SK-N-MC (cell line): ENCODE results near the gene SETD1B.

Experiments used
- DNase-seq: peaks from one replicate; pipeline ENCODE4 v3.0.0-alpha.2; 2011; ENCODE audit warnings: low read depth, low spot score
- H3K27ac ChIP-seq: fragments of 200-600 bp; sonication (generic); 2 replicates; pipeline ENCODE4 v1.5.1; 2016; ENCODE audit warnings: mixed run types
- H3K36me3 ChIP-seq: fragments of 200-600 bp; sonication (generic); 2 replicates; pipeline ENCODE4 v1.6.1; 2017; ENCODE audit warnings: antibody characterized with exemption, low read length, mixed read lengths; ENCODE audit not compliant: insufficient read depth
- H3K4me3 ChIP-seq: fragments of 200-600 bp; sonication (generic); 2 replicates; pipeline ENCODE4 v1.5.1; 2016
- H3K9ac ChIP-seq: fragments of 200-600 bp; sonication (generic); 2 replicates; pipeline ENCODE4 v1.8.0; 2017; ENCODE audit warnings: mixed run types, mixed read lengths; ENCODE audit not compliant: insufficient read length
- H3K9me3 ChIP-seq: fragments of 200-600 bp; sonication (generic); 2 replicates; pipeline ENCODE4 v1.6.1; 2017; ENCODE audit warnings: low read depth, mild to moderate bottlenecking, antibody characterized with exemption, low read length, moderate library complexity, mixed read lengths
- EZH2 ChIP-seq: fragments of 200-600 bp; sonication (generic); IDR thresholded peaks from one replicate; pipeline ENCODE4 v1.6.1; 2017; ENCODE audit warnings: antibody characterized with exemption
- FOXP2 ChIP-seq: optimal IDR thresholded peaks from 2 replicates; pipeline ENCODE3; 2011; ENCODE audit warnings: mild to moderate bottlenecking, moderate library complexity; ENCODE audit not compliant: insufficient read depth; ENCODE audit errors: extremely low read length, control extremely low read depth
- POLR2AphosphoS5 ChIP-seq: IDR thresholded peaks from 2 replicates; pipeline ENCODE4 v1.6.1; 2012; ENCODE audit warnings: mild to moderate bottlenecking, low read depth, low read length, borderline replicate concordance

SETD1B gene

DNA sequence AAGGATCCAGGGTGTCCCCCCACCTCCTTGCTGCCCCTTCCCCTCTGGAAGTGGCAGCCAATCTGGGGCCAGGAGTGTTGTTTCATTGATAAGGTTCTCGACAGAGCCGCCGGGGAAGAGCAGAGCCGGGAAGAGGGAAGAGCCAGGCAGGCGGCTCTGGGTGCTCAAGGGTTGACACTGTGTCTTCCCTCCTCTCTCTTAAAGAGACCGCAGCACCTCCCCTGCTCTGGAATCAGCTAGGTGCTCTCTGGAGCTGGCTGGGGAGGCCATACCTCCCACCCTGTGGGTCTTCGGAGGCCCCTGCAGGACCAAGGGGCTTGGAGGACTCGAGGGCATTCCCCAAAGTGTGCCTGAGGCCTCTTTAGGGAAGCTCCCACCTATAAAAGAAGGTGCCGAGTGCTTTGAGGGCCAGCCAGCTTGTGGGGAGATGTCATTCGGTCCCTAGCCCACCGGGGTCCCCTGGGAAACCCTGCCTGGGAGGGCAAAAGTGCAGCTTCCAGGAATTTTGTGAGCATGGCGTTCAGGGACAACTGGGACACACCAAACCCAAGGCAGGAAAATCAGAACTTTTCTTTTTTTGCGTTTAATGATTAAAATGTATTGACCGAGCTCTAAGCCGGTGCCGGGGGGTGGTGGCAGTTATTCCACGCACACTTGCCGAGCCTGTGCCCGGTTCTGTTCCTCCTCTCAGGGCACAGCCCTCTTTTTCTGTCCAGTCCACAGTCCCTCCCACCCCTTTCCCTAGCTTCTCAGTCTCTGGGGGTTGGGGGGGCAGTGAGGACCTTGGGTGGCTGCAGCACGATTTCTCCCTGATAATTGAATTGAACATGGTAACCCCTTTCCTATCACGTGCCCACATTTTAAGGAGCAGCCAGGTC lies 3.0 kb downstream of the SETD1B start:
- Histone ChIP-seq H3K36me3 (peaks cover 32% of the 10 kb centered on the region), H3K4me3 (peak overlapping the region; percentile 95), H3K9ac (peak overlapping the region; percentile 22), H3K9me3 (no peaks in the 10 kb centered on the region), H3K27ac (peak overlapping the region; percentile 42; the same call in 1 of the 2 replicates)
- no peak for DNase-seq
- TF ChIP-seq EZH2 (no peak), POLR2AphosphoS5 (no peak), FOXP2 (no peak)

DNA sequence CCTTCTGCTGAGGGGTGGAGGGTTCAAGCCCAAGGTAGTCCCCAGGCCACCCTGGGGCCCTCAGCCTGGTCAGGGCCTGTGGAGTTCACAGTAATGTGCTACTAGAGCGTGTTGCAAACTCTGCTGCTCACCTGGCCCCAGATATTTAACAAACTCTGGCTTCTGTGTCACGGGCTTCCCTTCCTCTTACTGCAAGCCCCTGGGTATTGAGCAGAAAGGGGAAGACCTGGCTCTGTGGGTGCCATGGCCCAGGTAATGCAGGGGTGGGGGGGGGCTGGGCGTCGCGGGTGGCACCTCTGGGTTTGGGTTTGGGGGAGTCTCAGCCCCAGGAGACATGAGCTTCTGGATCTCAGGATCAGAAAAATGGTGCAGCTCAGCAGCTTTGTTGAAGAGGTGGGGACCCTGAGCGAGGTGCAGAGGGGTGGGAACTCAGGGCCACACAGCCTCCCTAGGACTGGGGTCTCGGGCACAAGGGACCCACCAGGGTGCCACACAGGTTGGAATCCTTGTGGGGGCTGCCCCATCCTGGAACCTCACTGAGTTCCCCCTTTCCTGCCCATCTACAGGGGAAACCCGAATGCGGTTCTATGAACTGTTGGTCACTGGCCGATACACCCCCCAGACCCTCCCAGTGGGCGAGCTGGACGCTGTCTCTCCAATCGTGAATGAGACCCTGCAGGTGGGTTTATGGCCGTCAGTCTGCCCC lies 4.0 kb downstream of the SETD1B start:
- DNase-seq: no peak
- Histone ChIP-seq H3K36me3 (peaks cover 37% of the 10 kb centered on the region), H3K9ac (no peak overlapping the region), H3K4me3 (no peak overlapping the region), H3K27ac (no peak overlapping the region), H3K9me3 (no peaks in the 10 kb centered on the region)
- TF ChIP-seq EZH2 (no peak), FOXP2 (no peak), POLR2AphosphoS5 (no peak)

DNA sequence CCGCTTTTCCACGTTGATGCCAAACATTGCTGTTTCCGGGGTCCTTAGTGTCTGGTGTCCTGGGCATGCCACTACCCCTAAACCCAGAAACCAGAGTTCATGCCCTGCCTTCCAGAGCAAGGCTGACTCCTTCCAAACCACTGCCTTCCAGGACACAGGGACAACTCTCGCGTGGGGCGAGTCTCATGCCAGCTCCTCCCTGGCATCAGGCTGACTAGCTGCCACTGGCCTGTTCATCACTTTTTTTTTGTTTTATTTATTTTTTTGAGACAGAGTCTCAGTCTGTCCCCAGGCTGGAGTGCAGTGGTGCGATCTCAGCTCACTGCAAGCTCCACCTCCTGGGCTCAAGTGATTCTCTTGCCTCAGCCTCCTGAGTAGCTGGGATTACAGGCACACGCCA lies 4.8 kb downstream of the SETD1B start:
- Histone ChIP-seq H3K9ac (no peak overlapping the region), H3K4me3 (no peak overlapping the region), H3K36me3 (peaks cover 43% of the 10 kb centered on the region), H3K27ac (no peak overlapping the region), H3K9me3 (no peaks in the 10 kb centered on the region)
- TF ChIP-seq POLR2AphosphoS5 (no peak), FOXP2 (no peak), EZH2 (no peak)
- DNase-seq: no peak

DNA sequence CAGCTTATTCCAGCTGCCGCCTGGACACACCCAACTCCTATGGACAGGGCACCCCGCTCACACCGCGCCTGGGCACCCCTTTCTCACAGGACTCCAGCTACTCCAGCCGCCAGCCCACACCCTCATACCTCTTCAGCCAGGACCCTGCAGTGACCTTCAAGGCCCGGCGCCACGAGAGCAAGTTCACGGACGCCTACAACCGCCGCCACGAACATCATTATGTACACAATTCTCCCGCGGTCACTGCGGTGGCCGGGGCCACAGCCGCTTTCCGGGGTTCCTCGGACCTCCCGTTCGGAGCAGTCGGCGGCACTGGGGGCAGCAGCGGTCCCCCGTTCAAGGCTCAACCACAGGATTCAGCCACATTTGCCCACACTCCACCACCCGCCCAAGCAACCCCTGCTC lies 5.9 kb downstream of the SETD1B start:
- Histone ChIP-seq H3K4me3 (no peak overlapping the region), H3K9ac (no peak overlapping the region), H3K36me3 (peaks cover 51% of the 10 kb centered on the region), H3K9me3 (no peaks in the 10 kb centered on the region), H3K27ac (no peak overlapping the region)
- no peak for DNase-seq
- TF ChIP-seq FOXP2 (no peak), POLR2AphosphoS5 (no peak)

DNA sequence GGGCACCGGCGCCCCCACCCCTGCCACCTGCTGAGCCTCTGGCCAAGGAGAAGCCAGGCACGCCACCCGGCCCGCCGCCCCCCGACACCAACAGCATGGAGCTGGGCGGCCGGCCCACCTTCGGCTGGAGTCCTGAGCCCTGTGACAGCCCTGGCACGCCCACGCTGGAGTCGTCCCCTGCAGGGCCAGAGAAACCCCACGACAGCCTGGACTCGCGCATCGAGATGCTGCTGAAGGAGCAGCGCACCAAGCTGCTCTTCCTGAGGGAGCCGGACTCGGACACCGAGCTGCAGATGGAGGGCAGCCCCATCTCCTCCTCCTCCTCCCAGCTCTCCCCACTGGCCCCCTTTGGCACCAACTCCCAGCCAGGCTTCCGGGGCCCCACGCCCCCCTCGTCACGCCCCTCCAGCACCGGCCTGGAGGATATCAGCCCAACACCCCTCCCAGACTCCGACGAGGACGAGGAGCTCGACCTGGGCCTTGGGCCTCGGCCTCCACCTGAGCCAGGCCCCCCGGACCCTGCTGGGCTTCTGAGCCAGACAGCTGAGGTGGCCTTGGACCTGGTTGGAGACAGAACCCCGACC lies 6.5 kb downstream of the SETD1B start:
- Histone ChIP-seq H3K9ac (no peak overlapping the region), H3K4me3 (no peak overlapping the region), H3K9me3 (no peaks in the 10 kb centered on the region), H3K36me3 (peaks cover 57% of the 10 kb centered on the region), H3K27ac (no peak overlapping the region)
- DNase-seq: no peak
- TF ChIP-seq FOXP2 (no peak), EZH2 (no peak)

DNA sequence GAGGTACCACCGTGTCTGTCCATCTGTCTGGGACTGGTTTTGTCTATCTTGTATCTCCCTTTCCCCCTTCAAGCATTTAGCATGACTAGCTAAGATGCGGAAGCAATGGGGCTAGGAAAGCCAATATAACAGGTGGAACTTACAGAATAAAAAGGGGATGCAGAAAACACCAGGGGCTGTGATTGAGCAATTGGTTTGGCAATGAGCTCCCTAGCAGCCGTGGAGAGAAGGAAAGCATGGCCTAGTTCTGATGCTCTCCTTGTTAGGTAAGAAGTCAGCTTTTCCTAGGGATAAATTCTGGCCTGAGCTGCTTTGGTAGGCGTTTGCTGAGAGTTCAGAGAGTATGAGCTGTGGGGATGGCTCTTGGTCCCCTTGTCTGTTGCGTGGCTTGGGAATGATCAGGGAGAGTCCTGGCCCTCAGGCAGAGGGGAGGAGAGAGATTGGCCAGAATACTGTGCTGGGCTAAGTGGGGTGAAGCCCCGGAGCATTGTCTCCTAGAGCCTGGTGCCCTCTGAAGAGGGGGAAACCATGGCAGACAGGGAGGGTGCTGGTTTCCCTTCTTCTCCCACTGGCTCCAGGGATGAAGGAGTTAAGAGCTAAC lies 7.1 kb downstream of the SETD1B start:
- DNase-seq: no peak
- no peaks in the 10 kb centered on the region for H3K9me3 ChIP-seq
- H3K36me3 ChIP-seq: peaks cover 59% of the 10 kb centered on the region
- peak overlapping the region; percentile 71; the same call in 1 of the 2 replicates for H3K4me3 ChIP-seq
- no peak overlapping the region for H3K27ac ChIP-seq
- TF ChIP-seq EZH2: no peak
- no peak for TF ChIP-seq FOXP2
- TF ChIP-seq POLR2AphosphoS5: no peak
- H3K9ac ChIP-seq: no peak overlapping the region

DNA sequence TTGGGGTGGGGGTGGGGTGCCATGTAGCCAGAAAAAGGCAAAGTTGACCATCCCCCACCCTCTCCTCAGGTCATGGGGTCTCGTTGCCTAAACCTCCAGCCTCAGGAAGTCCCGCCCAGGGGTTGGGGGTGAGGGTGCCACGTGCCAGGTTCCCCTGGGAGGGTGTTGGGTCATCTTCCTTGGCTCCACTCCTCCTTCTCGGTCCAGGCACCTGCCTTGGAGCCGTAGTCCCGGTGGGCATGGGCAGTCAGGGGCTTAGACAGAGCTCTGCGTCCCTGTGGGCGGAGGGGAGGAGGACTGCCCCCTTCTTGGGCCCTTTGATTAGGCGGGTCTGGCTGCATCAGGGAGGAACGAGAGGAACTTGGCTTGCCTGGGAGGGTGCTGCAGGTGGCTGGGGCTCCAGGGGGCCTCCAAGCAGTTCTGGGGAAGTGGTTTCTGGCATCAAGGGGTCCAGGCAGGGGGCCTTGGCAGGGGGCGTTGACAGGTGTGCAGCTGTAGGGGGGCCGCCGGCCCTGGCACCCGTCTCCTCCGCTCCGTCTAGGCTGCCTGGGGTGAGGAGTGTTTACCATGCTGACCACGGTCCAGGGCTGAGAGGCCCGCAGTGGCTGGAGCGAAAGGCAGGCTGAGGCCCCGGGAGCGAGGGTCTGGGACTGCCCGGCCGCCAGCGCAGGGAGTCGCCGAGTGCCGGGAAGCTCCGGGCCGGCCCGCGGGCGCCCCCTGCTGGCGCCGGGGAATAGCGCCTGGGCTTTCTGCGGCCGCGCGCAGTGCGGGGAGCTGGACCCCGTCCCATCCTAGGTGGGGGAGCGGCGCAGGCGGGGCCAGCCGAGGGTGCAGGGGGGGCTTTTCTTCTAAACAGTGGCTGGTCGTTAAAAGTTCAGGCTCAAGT lies 7.9 kb downstream of the SETD1B start:
- Histone ChIP-seq H3K36me3 (peaks cover 64% of the 10 kb centered on the region), H3K4me3 (peak overlapping the region; percentile 71), H3K9ac (peak overlapping the region; percentile 41), H3K9me3 (no peaks in the 10 kb centered on the region), H3K27ac (no peak overlapping the region)
- DNase-seq: no peak
- no peak for TF ChIP-seq EZH2
- no peak for TF ChIP-seq FOXP2
- TF ChIP-seq POLR2AphosphoS5: no peak
